Measurements from ENCODE around the gene PNPLA4. TPM values are rescaled to one million over a fixed set of nuclear protein-coding genes. Genes with fewer than 3 reads are reported as not detected.

The PNPLA4 gene
- polyA plus RNA-seq, 1 donor (not counting 4 experiments of a cell fraction or from before 2014, with no cell fraction given) = 39.6 TPM

GRCh38 chrX:7872042-7872441 is 55.2 kb downstream of the PNPLA4 start:
- H4K20me1 ChIP-seq (ENCODE audit: control insufficient read depth, extremely low read depth, insufficient read depth, low read length) = no peaks in the 10 kb centered on the region
- H3K9me3 ChIP-seq (ENCODE audit: control insufficient read depth, low read depth, low read length) = no peaks in the 10 kb centered on the region
- no peaks in the 10 kb centered on the region for H3K9me1 ChIP-seq (ENCODE audit: control insufficient read depth, extremely low read depth, insufficient read depth, low read length)
- H3K4me3 ChIP-seq (ENCODE audit: control insufficient read depth in 2 of 3, extremely low read depth in 1 of 3, insufficient read depth in 2 of 3, low read depth in 1 of 3, low read length in 3 of 3) = no peak overlapping the region
- dilution Hi-C loops (cut with MboI; ENCODE audit: extremely low pct_ligation_motif_present, low sequenced_read_pairs) = no loop called here
- H3K36me3 ChIP-seq (ENCODE audit: control insufficient read depth in 2 of 2, extremely low read depth in 1 of 2, insufficient read depth in 2 of 2, low read length in 2 of 2) = no peaks in the 10 kb centered on the region
- no peak overlapping the region for H3K4me2 ChIP-seq (ENCODE audit: control insufficient read depth, extremely low read depth, insufficient read depth, low read depth, low read length)
- no peak for FAIRE-seq
- H3K79me2 ChIP-seq (ENCODE audit: control insufficient read depth, insufficient read depth, low read length) = no peaks in the 10 kb centered on the region
- H3K27me3 ChIP-seq (ENCODE audit: control insufficient read depth, extremely low read depth, insufficient read depth, low read length) = no peaks in the 10 kb centered on the region
- TF ChIP-seq CTCF (optimal IDR thresholded peaks at IDR 0.05 in 1 of 3, IDR thresholded peaks at IDR 0.05 in 1 of 3, conservative IDR thresholded peaks at IDR 0.05 in 1 of 3; ENCODE audit: extremely low read depth in 1 of 3, insufficient read depth in 2 of 3, low read length in 3 of 3) = no peak
- TF ChIP-seq EZH2 (IDR thresholded peaks at IDR 0.05; ENCODE audit: low read length) = no peak
- no peak for DNase-seq (ENCODE audit: low read depth, low spot score)
- H2AFZ ChIP-seq (ENCODE audit: control insufficient read depth, low read length) = no peak overlapping the region
- H3K9ac ChIP-seq (ENCODE audit: control insufficient read depth, extremely low read depth, insufficient read depth, low read length) = no peak overlapping the region
- H3K4me1 ChIP-seq (ENCODE audit: control insufficient read depth, extremely low read depth, insufficient read depth, low read length) = no peaks in the 10 kb centered on the region
- no peak overlapping the region for H3K27ac ChIP-seq (ENCODE audit: control insufficient read depth, insufficient read depth, low read length)

- no peaks in the 10 kb centered on the region for H4K20me1 ChIP-seq (ENCODE audit: control insufficient read depth, extremely low read depth, insufficient read depth, low read length)
- no peak overlapping the region for H2AFZ ChIP-seq (ENCODE audit: control insufficient read depth, low read length)
- dilution Hi-C loops (cut with MboI; ENCODE audit: extremely low pct_ligation_motif_present, low sequenced_read_pairs) = no loop called here
- FAIRE-seq (no peak), DNase-seq (ENCODE audit: low read depth, low spot score) (no peak)
- no peaks in the 10 kb centered on the region for H3K4me1 ChIP-seq (ENCODE audit: control insufficient read depth, extremely low read depth, insufficient read depth, low read length)
- H3K9ac ChIP-seq (ENCODE audit: control insufficient read depth, extremely low read depth, insufficient read depth, low read length) = no peak overlapping the region
- H3K36me3 ChIP-seq (ENCODE audit: control insufficient read depth in 2 of 2, extremely low read depth in 1 of 2, insufficient read depth in 2 of 2, low read length in 2 of 2) = no peaks in the 10 kb centered on the region
- no peaks in the 10 kb centered on the region for H3K9me3 ChIP-seq (ENCODE audit: control insufficient read depth, low read depth, low read length)
- TF ChIP-seq EZH2 (IDR thresholded peaks at IDR 0.05; ENCODE audit: low read length) (no peak), CTCF (optimal IDR thresholded peaks at IDR 0.05 in 1 of 3, IDR thresholded peaks at IDR 0.05 in 1 of 3, conservative IDR thresholded peaks at IDR 0.05 in 1 of 3; ENCODE audit: extremely low read depth in 1 of 3, insufficient read depth in 2 of 3, low read length in 3 of 3) (peak in 1 of 3 experiments; percentile 4)
- H3K4me3 ChIP-seq (ENCODE audit: control insufficient read depth in 2 of 3, extremely low read depth in 1 of 3, insufficient read depth in 2 of 3, low read depth in 1 of 3, low read length in 3 of 3) = no peak overlapping the region
- no peaks in the 10 kb centered on the region for H3K9me1 ChIP-seq (ENCODE audit: control insufficient read depth, extremely low read depth, insufficient read depth, low read length)
- no peaks in the 10 kb centered on the region for H3K79me2 ChIP-seq (ENCODE audit: control insufficient read depth, insufficient read depth, low read length)
- H3K4me2 ChIP-seq (ENCODE audit: control insufficient read depth, extremely low read depth, insufficient read depth, low read depth, low read length) = no peak overlapping the region
- H3K27ac ChIP-seq (ENCODE audit: control insufficient read depth, insufficient read depth, low read length) = no peak overlapping the region
- no peaks in the 10 kb centered on the region for H3K27me3 ChIP-seq (ENCODE audit: control insufficient read depth, extremely low read depth, insufficient read depth, low read length)
These were observed 75.0 kb downstream of the PNPLA4 start for GRCh38 chrX:7852166-7852565.

Small RNA genes within 50 kb of the gene (small RNA-seq; reads per million reads assigned to genes)
- 0 reads per million in 3 experiments for gene AC005296.1 (ENCODE audit: insufficient read length in 3 of 3, low read depth in 3 of 3, low replicate concordance in 1 of 3)

Other genes starting within 250 kb of the PNPLA4 start
- not detected in 3 replicates for gene VCX, start 84.2 kb downstream of the PNPLA4 start, polyA plus RNA-seq
- not detected in 3 replicates for gene VCX2, start 243.9 kb upstream of the PNPLA4 start, polyA plus RNA-seq